PC-9 (cell line): ENCODE results near the gene USH1C. TPM values are rescaled to one million over a fixed set of nuclear protein-coding genes. Genes with fewer than 3 reads are reported as not detected.

Source experiments
- BruUV-seq: library from RNA; stranded (reverse); fragments of 400-500 nt; replicated peaks from 2 replicates; lab custom pipeline; 2021; lab: Mats Ljungman, UMichigan
- CTCF ChIA-PET: fragments of 300-600 bp; sonication (Branson Sonifier 250); formaldehyde crosslinking; loops from one replicate; lab custom pipeline; 2022; ENCODE audit warnings: antibody characterized with exemption; lab: Charles Lee
- POLR2A ChIA-PET: fragments of 300-600 bp; sonication (Branson Sonifier 250); formaldehyde crosslinking; loops from one replicate; lab custom pipeline; 2022; ENCODE audit warnings: antibody characterized with exemption; ENCODE audit not compliant: unreplicated experiment; lab: Charles Lee
- DNase-seq, 2 experiments: peaks; one replicate each; pipeline versions ENCODE4 v3.0.0 to v3.0.0-alpha.2; 2015 to 2022; ENCODE audit warnings: mixed read lengths in 1 of 2
- H2AFZ ChIP-seq: fragments of 200-600 bp; sonication (generic); 2 replicates; pipeline ENCODE4 v1.8.1; 2017; ENCODE audit warnings: antibody characterized with exemption
- H3F3A ChIP-seq: fragments of 200-600 bp; sonication (generic); 2 replicates; pipeline ENCODE4 v1.8.1; 2017; ENCODE audit warnings: antibody characterized with exemption, mild to moderate bottlenecking, low read depth; ENCODE audit not compliant: insufficient read depth
- H3K27ac ChIP-seq: fragments of 200-600 bp; sonication (generic); 2 replicates; pipeline ENCODE4 v1.6.1; 2016; ENCODE audit warnings: mixed run types
- H3K27me3 ChIP-seq: fragments of 200-600 bp; sonication (generic); 2 replicates; pipeline ENCODE4 v1.6.1; 2016; ENCODE audit warnings: low read depth, mixed run types; ENCODE audit not compliant: insufficient read depth
- H3K36me3 ChIP-seq: fragments of 200-600 bp; sonication (generic); 2 replicates; pipeline ENCODE4 v1.6.1; 2016; ENCODE audit warnings: low read depth, mixed run types
- H3K4me1 ChIP-seq: fragments of 200-600 bp; sonication (generic); replicated peaks from 2 replicates; pipeline ENCODE4 v1.6.1; 2016; ENCODE audit warnings: mixed run types; ENCODE audit not compliant: insufficient read depth
- H3K4me2 ChIP-seq: fragments of 200-600 bp; sonication (generic); 2 replicates; pipeline ENCODE4 v1.6.1; 2017; ENCODE audit warnings: mixed run types
- H3K4me3 ChIP-seq: fragments of 200-600 bp; sonication (generic); 2 replicates; pipeline ENCODE4 v1.6.1; 2016; ENCODE audit warnings: mixed run types
- H3K79me2 ChIP-seq: fragments of 200-600 bp; sonication (generic); 2 replicates; pipeline ENCODE4 v1.6.1; 2017; ENCODE audit warnings: low read depth, mixed run types
- H3K9me2 ChIP-seq: fragments of 200-600 bp; sonication (generic); 2 replicates; pipeline ENCODE4 v1.8.1; 2017; ENCODE audit warnings: mild to moderate bottlenecking; ENCODE audit not compliant: insufficient read depth
- H3K9me3 ChIP-seq: fragments of 200-600 bp; sonication (generic); 2 replicates; pipeline ENCODE4 v1.8.1; 2016; ENCODE audit warnings: low read depth; ENCODE audit not compliant: insufficient read depth
- H4K20me1 ChIP-seq: fragments of 200-600 bp; sonication (generic); 2 replicates; pipeline ENCODE4 v1.8.1; 2017; ENCODE audit not compliant: insufficient read depth
- CTCF ChIP-seq: fragments of 200-600 bp; sonication (generic); conservative IDR thresholded peaks from 2 replicates; pipeline ENCODE4 v1.6.1; 2017; ENCODE audit warnings: mixed run types, antibody characterized with exemption, mild to moderate bottlenecking, moderate library complexity
- EZH2 ChIP-seq: fragments of 200-600 bp; sonication (generic); IDR thresholded peaks from 2 replicates; pipeline ENCODE4 v1.8.0; 2017; ENCODE audit warnings: antibody characterized with exemption, low read depth
- intact Hi-C: fragments of 100-400 bp; cut with micrococcal nuclease; formaldehyde crosslinking; loops from one replicate; pipeline ENCODE4 v1.10.0; 2022; ENCODE audit not compliant: unreplicated experiment
- total RNA-seq: library from RNA; stranded (reverse); gene quantifications from 2 replicates; pipeline ENCODE4 v1.2.3, GENCODE V29; 2021

The USH1C gene
- total RNA-seq, 1 experiment from 2014 or later = not detected

- Histone ChIP-seq H3K27ac (no peak overlapping the region), H3K4me2 (no peak overlapping the region), H2AFZ (no peak overlapping the region), H3K9me2 (no peaks in the 10 kb centered on the region), H3K79me2 (no peaks in the 10 kb centered on the region), H3F3A (no peaks in the 10 kb centered on the region), H3K4me3 (no peak overlapping the region), H3K27me3 (peaks cover 60% of the 10 kb centered on the region), H3K4me1 (no peaks in the 10 kb centered on the region), H4K20me1 (no peaks in the 10 kb centered on the region), H3K36me3 (no peaks in the 10 kb centered on the region), H3K9me3 (no peaks in the 10 kb centered on the region)
- ChIA-PET CTCF (no interaction called here), POLR2A (no interaction called here)
- no peak for DNase-seq
- intact Hi-C loops = no loop called here
- TF ChIP-seq CTCF (no peak), EZH2 (no peak)
- BruUV-seq = no TSS peak
Observed at GRCh38 chr11:17573526-17573925, 29.3 kb upstream of the USH1C start.

GRCh38 chr11:17572791-17573460 lies 28.7 kb upstream of the USH1C start:
- Histone ChIP-seq H3K9me3 (no peaks in the 10 kb centered on the region), H3K36me3 (no peaks in the 10 kb centered on the region), H3K79me2 (no peaks in the 10 kb centered on the region), H3F3A (no peaks in the 10 kb centered on the region), H3K4me3 (no peak overlapping the region), H3K27ac (no peak overlapping the region), H3K4me2 (no peak overlapping the region), H3K27me3 (peaks cover 58% of the 10 kb centered on the region), H3K9me2 (no peaks in the 10 kb centered on the region), H4K20me1 (no peaks in the 10 kb centered on the region), H2AFZ (no peak overlapping the region), H3K4me1 (no peaks in the 10 kb centered on the region)
- intact Hi-C loops = no loop called here
- TF ChIP-seq CTCF (no peak), EZH2 (no peak)
- no TSS peak for BruUV-seq
- CTCF ChIA-PET = no interaction called here
- POLR2A ChIA-PET = no interaction called here
- no peak for DNase-seq

GRCh38 chr11:17572359-17572690 lies 28.1 kb upstream of the USH1C start:
- H2AFZ ChIP-seq = no peak overlapping the region
- TF ChIP-seq EZH2 (no peak), CTCF (no peak)
- no peaks in the 10 kb centered on the region for H3K79me2 ChIP-seq
- no peak overlapping the region for H3K27ac ChIP-seq
- CTCF ChIA-PET = no interaction called here
- no peak overlapping the region for H3K4me3 ChIP-seq
- POLR2A ChIA-PET = no interaction called here
- no peak overlapping the region for H3K4me2 ChIP-seq
- no peaks in the 10 kb centered on the region for H3K9me3 ChIP-seq
- no peak for DNase-seq
- H3K9me2 ChIP-seq = no peaks in the 10 kb centered on the region
- no peaks in the 10 kb centered on the region for H3K4me1 ChIP-seq
- H3F3A ChIP-seq = no peaks in the 10 kb centered on the region
- peaks cover 53% of the 10 kb centered on the region for H3K27me3 ChIP-seq
- intact Hi-C loops = no loop called here
- BruUV-seq = no TSS peak
- H3K36me3 ChIP-seq = no peaks in the 10 kb centered on the region
- H4K20me1 ChIP-seq = no peaks in the 10 kb centered on the region
